Smooth muscle cell (in vitro differentiated cells): ENCODE measurements around the gene KDM4E. TPM values are rescaled to one million over a fixed set of nuclear protein-coding genes. Genes with fewer than 3 reads are reported as not detected.

Source experiments
- DNase-seq: peaks from one replicate; lab custom pipeline; 2025; ENCODE audit not compliant: unreplicated experiment; lab: John Stamatoyannopoulos, UW
- H2AFZ ChIP-seq: fragments of 200-600 bp; sonication (generic); 2 replicates; pipeline ENCODE4 v1.6.0; 2016; ENCODE audit warnings: antibody characterized with exemption, low read depth, mild to moderate bottlenecking
- H3F3A ChIP-seq: fragments of 200-600 bp; sonication (generic); 2 replicates; pipeline ENCODE4 v1.6.0; 2017; ENCODE audit warnings: antibody characterized with exemption, low read depth
- H3K27ac ChIP-seq: fragments of 200-600 bp; sonication (generic); 2 replicates; pipeline ENCODE4 v1.5.1; 2016; ENCODE audit warnings: low read depth, mild to moderate bottlenecking
- H3K27me3 ChIP-seq: fragments of 200-600 bp; sonication (generic); 2 replicates; pipeline ENCODE4 v1.6.1; 2016; ENCODE audit warnings: low read depth, mild to moderate bottlenecking
- H3K36me3 ChIP-seq: fragments of 200-600 bp; sonication (generic); 2 replicates; pipeline ENCODE4 v1.5.1; 2016; ENCODE audit warnings: low read depth
- H3K4me1 ChIP-seq: fragments of 200-600 bp; sonication (generic); 2 replicates; pipeline ENCODE4 v1.5.1; 2016; ENCODE audit warnings: low read depth
- H3K4me2 ChIP-seq: fragments of 200-600 bp; sonication (generic); 2 replicates; pipeline ENCODE4 v1.6.0; 2016; ENCODE audit warnings: mild to moderate bottlenecking
- H3K4me3 ChIP-seq: fragments of 200-600 bp; sonication (generic); 2 replicates; pipeline ENCODE4 v1.5.1; 2016; ENCODE audit warnings: mild to moderate bottlenecking
- H3K79me2 ChIP-seq: fragments of 200-600 bp; sonication (generic); 2 replicates; pipeline ENCODE4 v1.6.0; 2016; ENCODE audit warnings: low read depth, mild to moderate bottlenecking
- H3K9ac ChIP-seq: fragments of 200-600 bp; sonication (generic); 2 replicates; pipeline ENCODE4 v1.6.0; 2016; ENCODE audit warnings: low read depth
- H3K9me3 ChIP-seq: fragments of 200-600 bp; sonication (generic); replicated peaks from 2 replicates; pipeline ENCODE4 v1.5.1; 2016; ENCODE audit warnings: low read depth
- H4K20me1 ChIP-seq: fragments of 200-600 bp; sonication (generic); 2 replicates; pipeline ENCODE4 v1.6.0; 2016; ENCODE audit warnings: low read depth
- polyA plus RNA-seq: library from polyadenylated mRNA; unstranded; fragments of >200 nt; fragmentation: Nextera tagmentation; extraction: Ambion mirVana; gene quantifications from 2 replicates; pipeline ENCODE4 v1.2.1, GENCODE V29; 2016
- total RNA-seq: library from RNA; depleted of rRNA; stranded (reverse); fragments of >200 nt; gene quantifications from 2 replicates; pipeline ENCODE4 v1.2.3, GENCODE V29; 2014
- TF ChIP-seq, protein P1 (sequence below): fragments of 200-600 bp; sonication (generic); IDR thresholded peaks from 2 replicates; pipeline ENCODE4 v1.5.1; 2017; ENCODE audit warnings: borderline replicate concordance, mild to moderate bottlenecking, antibody characterized with exemption; ENCODE audit not compliant: insufficient read depth, poor library complexity, severe bottlenecking

Gene KDM4E
- total and polyA plus RNA-seq, 2 experiments from 2014 or later, result not detected

DNA sequence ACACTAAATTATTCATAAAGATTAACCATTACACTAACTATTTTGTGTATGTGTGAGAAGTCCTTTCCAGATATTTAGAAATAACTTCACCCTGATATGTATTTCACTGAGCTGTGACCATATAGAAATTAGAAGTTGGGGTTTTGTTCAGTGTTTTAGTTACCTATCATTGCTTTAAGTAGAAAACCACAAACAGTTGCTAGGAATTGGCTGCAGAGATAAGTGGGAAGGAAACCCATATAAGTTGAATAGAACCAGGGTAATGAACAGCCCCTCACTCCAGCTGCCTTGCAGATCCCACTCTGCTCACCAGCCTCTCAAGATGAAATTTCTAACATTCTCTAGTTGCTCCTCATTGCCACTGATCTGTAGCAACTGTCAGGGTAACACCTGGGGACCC lies 51.9 kb downstream of the KDM4E start:
- H3K27me3 ChIP-seq, result no peaks in the 10 kb centered on the region
- H3K27ac ChIP-seq, result no peak overlapping the region

More for the DNA sequence above, 51.9 kb downstream of the KDM4E start:
- Histone ChIP-seq H2AFZ (no peak overlapping the region), H3K4me1 (no peaks in the 10 kb centered on the region), H3K9ac (no peak overlapping the region), H3K4me2 (no peak overlapping the region), H3K9me3 (no peaks in the 10 kb centered on the region), H3K4me3 (no peak overlapping the region), H4K20me1 (no peaks in the 10 kb centered on the region), H3K79me2 (no peaks in the 10 kb centered on the region), H3F3A (no peaks in the 10 kb centered on the region), H3K36me3 (no peaks in the 10 kb centered on the region)
- DNase-seq, result no peak
- TF ChIP-seq, protein P1, sequence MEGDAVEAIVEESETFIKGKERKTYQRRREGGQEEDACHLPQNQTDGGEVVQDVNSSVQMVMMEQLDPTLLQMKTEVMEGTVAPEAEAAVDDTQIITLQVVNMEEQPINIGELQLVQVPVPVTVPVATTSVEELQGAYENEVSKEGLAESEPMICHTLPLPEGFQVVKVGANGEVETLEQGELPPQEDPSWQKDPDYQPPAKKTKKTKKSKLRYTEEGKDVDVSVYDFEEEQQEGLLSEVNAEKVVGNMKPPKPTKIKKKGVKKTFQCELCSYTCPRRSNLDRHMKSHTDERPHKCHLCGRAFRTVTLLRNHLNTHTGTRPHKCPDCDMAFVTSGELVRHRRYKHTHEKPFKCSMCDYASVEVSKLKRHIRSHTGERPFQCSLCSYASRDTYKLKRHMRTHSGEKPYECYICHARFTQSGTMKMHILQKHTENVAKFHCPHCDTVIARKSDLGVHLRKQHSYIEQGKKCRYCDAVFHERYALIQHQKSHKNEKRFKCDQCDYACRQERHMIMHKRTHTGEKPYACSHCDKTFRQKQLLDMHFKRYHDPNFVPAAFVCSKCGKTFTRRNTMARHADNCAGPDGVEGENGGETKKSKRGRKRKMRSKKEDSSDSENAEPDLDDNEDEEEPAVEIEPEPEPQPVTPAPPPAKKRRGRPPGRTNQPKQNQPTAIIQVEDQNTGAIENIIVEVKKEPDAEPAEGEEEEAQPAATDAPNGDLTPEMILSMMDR, result no peak

Other genes starting within 250 kb of the KDM4E start
- gene CWC15, start 51.7 kb upstream of the KDM4E start, total RNA-seq, result 64.1 and 80.7 TPM in 2 replicates
- 70.0 and 70.2 TPM in 2 replicates for gene CWC15, start 51.7 kb upstream of the KDM4E start, polyA plus RNA-seq
- 0.63 and 0.94 TPM in 2 replicates for gene KDM4D, start 51.5 kb upstream of the KDM4E start, total RNA-seq
- 0.54 and 1.4 TPM in 2 replicates for gene KDM4D, start 51.5 kb upstream of the KDM4E start, polyA plus RNA-seq
- not detected in 2 replicates for gene KDM4F, start 24.2 kb downstream of the KDM4E start, total RNA-seq
- not detected in 2 replicates for gene KDM4F, start 24.2 kb downstream of the KDM4E start, polyA plus RNA-seq
- 39.9 and 43.5 TPM in 2 replicates for gene SRSF8, start 41.7 kb downstream of the KDM4E start, total RNA-seq
- gene SRSF8, start 41.7 kb downstream of the KDM4E start, polyA plus RNA-seq, result 40.5 and 50.6 TPM in 2 replicates
- gene ENDOD1, start 64.6 kb downstream of the KDM4E start, total RNA-seq, result 124 and 125 TPM in 2 replicates
- 44.8 and 46.7 TPM in 2 replicates for gene ENDOD1, start 64.6 kb downstream of the KDM4E start, polyA plus RNA-seq
- 374 and 429 TPM in 2 replicates for gene SESN3, start 205.9 kb downstream of the KDM4E start, total RNA-seq
- 20.4 and 30.9 TPM in 2 replicates for gene SESN3, start 205.9 kb downstream of the KDM4E start, polyA plus RNA-seq